SK-N-MC (cell line): ENCODE measurements around the gene ALPL.

ENCODE experiments used
- DNase-seq: peaks from one replicate; pipeline ENCODE4 v3.0.0-alpha.2; 2011; ENCODE audit warnings: low read depth, low spot score
- H3K27ac ChIP-seq: fragments of 200-600 bp; sonication (generic); 2 replicates; pipeline ENCODE4 v1.5.1; 2016; ENCODE audit warnings: mixed run types
- H3K36me3 ChIP-seq: fragments of 200-600 bp; sonication (generic); 2 replicates; pipeline ENCODE4 v1.6.1; 2017; ENCODE audit warnings: antibody characterized with exemption, low read length, mixed read lengths; ENCODE audit not compliant: insufficient read depth
- H3K4me3 ChIP-seq: fragments of 200-600 bp; sonication (generic); 2 replicates; pipeline ENCODE4 v1.5.1; 2016
- H3K9ac ChIP-seq: fragments of 200-600 bp; sonication (generic); 2 replicates; pipeline ENCODE4 v1.8.0; 2017; ENCODE audit warnings: mixed run types, mixed read lengths; ENCODE audit not compliant: insufficient read length
- H3K9me3 ChIP-seq: fragments of 200-600 bp; sonication (generic); 2 replicates; pipeline ENCODE4 v1.6.1; 2017; ENCODE audit warnings: low read depth, mild to moderate bottlenecking, antibody characterized with exemption, low read length, moderate library complexity, mixed read lengths
- EZH2 ChIP-seq: fragments of 200-600 bp; sonication (generic); IDR thresholded peaks from one replicate; pipeline ENCODE4 v1.6.1; 2017; ENCODE audit warnings: antibody characterized with exemption
- FOXP2 ChIP-seq: optimal IDR thresholded peaks from 2 replicates; pipeline ENCODE3; 2011; ENCODE audit warnings: mild to moderate bottlenecking, moderate library complexity; ENCODE audit not compliant: insufficient read depth; ENCODE audit errors: extremely low read length, control extremely low read depth
- POLR2AphosphoS5 ChIP-seq: IDR thresholded peaks from 2 replicates; pipeline ENCODE4 v1.6.1; 2012; ENCODE audit warnings: mild to moderate bottlenecking, low read depth, low read length, borderline replicate concordance

The ALPL gene

DNA sequence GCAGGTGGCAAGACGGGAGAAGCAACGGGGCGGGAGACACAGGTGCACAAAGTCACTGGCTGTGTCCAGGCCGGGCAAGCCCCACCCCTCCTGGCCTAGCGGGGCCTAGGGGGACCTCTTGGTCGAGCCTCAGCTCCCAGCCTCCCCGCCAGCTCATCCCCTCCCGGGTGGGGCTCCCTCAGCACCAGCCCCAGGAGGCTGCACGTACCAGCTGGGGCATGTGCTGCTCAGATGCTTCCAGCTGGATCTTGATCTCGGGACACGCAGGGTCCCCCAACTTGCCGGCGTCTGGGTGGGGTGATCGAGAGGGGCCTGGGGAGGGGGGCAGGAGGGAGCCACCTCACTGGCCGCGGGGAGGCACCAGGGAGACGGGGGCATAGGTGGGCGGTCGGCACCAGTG lies 88.5 kb downstream of the ALPL start:
- Histone ChIP-seq H3K27ac (no peak overlapping the region), H3K9ac (no peak overlapping the region), H3K36me3 (no peaks in the 10 kb centered on the region), H3K4me3 (no peak overlapping the region), H3K9me3 (no peaks in the 10 kb centered on the region)
- TF ChIP-seq EZH2 (no peak), FOXP2 (no peak), POLR2AphosphoS5 (no peak)
- no peak for DNase-seq

DNA sequence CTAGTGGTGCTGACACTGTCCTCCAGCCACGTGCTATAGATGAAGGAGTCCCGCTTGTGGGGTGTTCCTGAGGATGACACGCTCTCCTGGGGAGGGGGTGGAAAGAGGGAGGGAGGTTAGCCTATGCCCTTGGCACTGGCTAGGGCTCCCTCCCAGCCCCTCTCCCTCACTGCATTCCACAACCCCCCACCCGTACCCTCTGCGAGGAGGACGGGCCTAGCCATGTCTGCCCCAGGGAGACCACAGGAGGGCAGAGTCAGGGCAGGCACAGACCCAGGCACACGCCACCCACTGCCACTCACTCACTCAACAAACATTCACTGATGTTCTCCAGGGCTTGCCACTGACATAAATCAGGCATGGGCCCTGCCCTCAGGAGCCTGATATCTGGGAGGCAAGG lies 89.2 kb downstream of the ALPL start:
- Histone ChIP-seq H3K4me3 (no peak overlapping the region), H3K27ac (no peak overlapping the region), H3K36me3 (no peaks in the 10 kb centered on the region), H3K9ac (no peak overlapping the region), H3K9me3 (no peaks in the 10 kb centered on the region)
- no peak for DNase-seq
- TF ChIP-seq FOXP2, result no peak
- no peak for TF ChIP-seq EZH2
- TF ChIP-seq POLR2AphosphoS5, result no peak

DNA sequence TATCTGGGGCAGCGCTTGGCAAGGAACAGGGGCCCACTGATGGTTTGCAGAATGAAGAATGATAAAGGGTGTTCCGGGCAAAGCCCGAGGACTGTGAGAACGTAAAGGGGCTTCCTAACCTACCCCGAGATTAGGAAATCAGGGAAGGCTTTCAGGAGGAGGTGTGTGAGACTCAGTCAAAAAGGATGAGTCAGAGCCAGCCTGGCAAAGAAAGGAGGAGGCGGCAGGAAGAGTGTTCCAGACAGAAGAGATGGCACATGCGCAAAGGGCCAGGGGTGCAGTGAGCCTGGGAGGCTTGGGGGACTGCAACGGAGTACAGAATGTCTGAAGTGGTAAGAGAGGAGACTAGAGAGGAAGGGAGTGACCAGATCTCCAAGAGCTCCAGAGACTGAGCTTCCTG lies 89.7 kb downstream of the ALPL start:
- no peak overlapping the region for H3K27ac ChIP-seq
- H3K9me3 ChIP-seq, result no peaks in the 10 kb centered on the region
- no peak overlapping the region for H3K4me3 ChIP-seq
- TF ChIP-seq FOXP2 (no peak), POLR2AphosphoS5 (no peak), EZH2 (no peak)
- no peaks in the 10 kb centered on the region for H3K36me3 ChIP-seq
- H3K9ac ChIP-seq, result no peak overlapping the region
- DNase-seq, result no peak

DNA sequence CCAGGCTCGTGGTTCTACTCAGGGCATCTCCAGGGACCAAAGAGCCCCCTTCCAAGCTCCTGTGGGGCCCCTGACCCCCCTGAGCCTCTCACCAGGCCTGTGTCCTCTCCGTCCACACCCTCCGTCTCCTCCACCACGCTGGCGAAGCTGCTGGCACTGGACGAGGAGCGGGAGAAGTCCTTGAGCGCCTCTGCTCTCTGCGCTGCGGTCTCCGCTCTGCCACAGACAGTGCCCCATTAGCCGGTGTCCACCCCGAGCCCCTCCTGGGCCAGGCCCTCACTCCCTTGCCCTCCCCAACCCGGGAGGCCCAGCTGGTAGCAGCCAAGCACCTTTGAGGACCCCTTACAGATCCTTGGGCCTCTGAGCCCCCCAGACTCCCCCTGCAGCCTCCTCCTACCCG lies 90.2 kb downstream of the ALPL start:
- Histone ChIP-seq H3K27ac (no peak overlapping the region), H3K36me3 (no peaks in the 10 kb centered on the region), H3K4me3 (no peak overlapping the region), H3K9me3 (no peaks in the 10 kb centered on the region), H3K9ac (no peak overlapping the region)
- TF ChIP-seq POLR2AphosphoS5 (no peak), EZH2 (no peak), FOXP2 (no peak)
- no peak for DNase-seq

DNA sequence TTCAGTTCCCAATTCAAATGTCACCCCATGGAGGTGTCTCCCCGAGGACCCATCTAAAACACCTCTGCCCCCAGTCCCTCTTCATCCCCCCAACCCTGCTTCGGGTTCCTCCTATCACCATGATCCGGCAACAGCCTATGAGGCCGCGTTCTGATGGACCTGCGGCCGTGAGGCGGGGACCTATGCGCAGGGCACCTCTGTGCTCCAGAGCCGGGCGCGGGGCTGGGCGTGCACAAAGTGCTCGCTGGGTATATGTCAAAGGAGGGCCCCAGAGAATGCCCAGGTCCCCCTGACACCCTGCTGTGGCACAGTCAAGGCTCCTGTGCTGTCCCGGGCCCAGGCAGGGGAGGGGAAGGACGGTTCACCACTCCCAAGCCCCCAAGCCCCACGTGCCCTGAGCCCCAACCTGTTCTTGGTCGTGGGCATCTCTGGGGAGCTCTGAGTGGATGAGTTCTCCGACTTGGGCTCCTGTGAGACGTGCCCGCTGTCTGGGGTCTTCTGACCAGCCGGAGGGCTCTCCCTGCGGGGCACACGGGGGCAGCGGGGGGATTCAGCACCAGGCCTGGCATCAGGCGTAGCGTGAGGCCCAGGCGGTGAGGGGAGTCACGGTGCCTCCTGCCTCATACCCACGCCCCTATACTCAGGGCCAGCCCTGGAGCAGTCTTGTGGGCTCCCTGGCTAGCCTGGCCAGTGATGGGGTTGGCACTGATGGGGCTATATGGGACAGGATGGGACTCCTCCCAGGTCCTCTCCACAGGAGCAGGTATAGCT lies 92.2 kb downstream of the ALPL start:
- no peak overlapping the region for H3K27ac ChIP-seq
- H3K9ac ChIP-seq, result no peak overlapping the region
- TF ChIP-seq FOXP2 (no peak), POLR2AphosphoS5 (no peak), EZH2 (no peak)
- no peaks in the 10 kb centered on the region for H3K9me3 ChIP-seq
- H3K36me3 ChIP-seq, result no peaks in the 10 kb centered on the region
- no peak overlapping the region for H3K4me3 ChIP-seq
- DNase-seq, result no peak

DNA sequence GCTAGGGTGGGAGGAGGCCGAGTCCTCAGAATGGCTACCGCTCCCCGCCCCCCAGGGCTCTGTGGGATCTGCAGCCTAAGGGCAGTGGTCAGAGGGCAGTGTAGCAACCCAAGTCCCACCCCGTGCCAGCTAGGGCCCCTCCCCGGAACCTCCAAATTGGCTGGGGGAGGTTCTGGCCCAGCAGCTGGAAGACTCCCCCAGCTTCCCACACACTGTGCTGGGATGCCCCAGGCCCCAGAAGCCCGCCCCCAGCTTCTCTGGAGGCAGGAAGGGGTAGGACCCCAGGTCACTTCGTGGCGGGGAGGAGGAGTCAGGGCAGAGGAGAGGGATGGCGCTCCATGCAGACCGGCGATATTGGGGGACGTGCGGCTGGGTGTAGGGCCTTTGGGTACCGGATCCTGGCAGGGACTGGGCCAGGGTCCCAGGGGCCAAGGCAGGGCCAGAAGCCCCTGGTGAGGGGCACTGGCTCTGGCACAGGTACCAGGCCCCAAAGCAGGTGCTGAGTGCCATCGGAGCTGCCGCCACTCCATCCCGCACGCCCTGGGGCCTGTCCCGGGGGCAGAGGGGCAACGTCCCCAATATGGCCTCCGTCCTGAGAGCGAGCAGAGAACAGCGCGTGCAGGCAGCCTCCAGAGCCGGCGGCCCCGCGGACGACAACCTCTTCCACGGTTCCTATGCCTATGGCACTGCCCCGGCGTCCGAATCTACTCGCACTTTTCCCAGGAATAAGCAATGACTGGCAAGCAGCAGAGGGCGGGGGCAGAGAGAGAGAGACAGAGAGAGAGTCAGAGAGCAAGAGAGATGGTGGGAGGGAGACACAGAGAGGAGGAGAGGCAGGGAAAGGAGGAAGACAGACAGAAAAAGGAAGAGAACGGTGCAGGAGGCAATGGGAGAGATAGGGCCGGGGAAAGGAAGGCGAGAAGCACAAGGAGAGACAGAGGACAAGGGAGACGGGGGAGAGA lies 94.2 kb downstream of the ALPL start:
- Histone ChIP-seq H3K36me3 (no peaks in the 10 kb centered on the region), H3K9ac (no peak overlapping the region), H3K4me3 (no peak overlapping the region), H3K27ac (no peak overlapping the region), H3K9me3 (no peaks in the 10 kb centered on the region)
- TF ChIP-seq FOXP2 (no peak), POLR2AphosphoS5 (no peak), EZH2 (no peak)
- DNase-seq, result no peak

DNA sequence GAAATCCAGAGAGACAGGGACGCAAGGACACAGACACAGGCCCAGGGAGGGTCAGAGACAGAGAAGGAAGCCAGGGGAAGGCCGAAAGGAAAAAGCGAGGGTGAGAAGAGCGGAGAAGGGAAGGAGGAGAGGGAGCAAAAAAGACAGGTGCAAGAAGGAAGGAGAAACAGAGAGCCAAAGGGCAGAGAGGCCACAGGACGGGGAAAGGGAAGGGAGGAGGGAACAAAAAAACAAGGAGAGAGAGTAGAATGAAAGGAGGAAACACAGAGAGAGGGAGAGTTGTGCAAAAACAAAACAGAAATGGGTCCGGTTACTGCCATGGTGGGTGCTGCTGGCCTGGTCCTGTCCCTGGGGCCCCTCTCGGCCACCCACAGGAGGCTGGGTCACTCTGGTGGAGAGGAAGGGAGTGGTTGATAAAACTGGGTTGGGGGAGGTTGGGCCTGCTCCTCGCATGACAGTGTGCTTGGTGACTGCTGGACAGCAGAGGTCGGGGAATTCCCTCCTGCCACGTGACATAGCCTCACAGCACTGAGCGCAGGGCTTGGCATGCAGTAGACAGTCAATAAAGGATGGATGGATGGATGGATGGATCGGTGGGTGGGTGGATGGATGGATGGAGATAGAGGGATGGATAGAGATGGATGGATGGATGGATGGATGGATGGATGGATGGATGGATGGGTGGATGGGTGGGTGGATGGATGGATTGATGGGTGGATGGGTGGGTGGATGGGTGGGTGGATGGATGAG lies 95.2 kb downstream of the ALPL start:
- DNase-seq, result no peak
- no peaks in the 10 kb centered on the region for H3K36me3 ChIP-seq
- no peak overlapping the region for H3K27ac ChIP-seq
- H3K9me3 ChIP-seq, result no peaks in the 10 kb centered on the region
- H3K9ac ChIP-seq, result no peak overlapping the region
- no peak overlapping the region for H3K4me3 ChIP-seq
- no peak for TF ChIP-seq EZH2
- no peak for TF ChIP-seq POLR2AphosphoS5
- TF ChIP-seq FOXP2, result no peak

DNA sequence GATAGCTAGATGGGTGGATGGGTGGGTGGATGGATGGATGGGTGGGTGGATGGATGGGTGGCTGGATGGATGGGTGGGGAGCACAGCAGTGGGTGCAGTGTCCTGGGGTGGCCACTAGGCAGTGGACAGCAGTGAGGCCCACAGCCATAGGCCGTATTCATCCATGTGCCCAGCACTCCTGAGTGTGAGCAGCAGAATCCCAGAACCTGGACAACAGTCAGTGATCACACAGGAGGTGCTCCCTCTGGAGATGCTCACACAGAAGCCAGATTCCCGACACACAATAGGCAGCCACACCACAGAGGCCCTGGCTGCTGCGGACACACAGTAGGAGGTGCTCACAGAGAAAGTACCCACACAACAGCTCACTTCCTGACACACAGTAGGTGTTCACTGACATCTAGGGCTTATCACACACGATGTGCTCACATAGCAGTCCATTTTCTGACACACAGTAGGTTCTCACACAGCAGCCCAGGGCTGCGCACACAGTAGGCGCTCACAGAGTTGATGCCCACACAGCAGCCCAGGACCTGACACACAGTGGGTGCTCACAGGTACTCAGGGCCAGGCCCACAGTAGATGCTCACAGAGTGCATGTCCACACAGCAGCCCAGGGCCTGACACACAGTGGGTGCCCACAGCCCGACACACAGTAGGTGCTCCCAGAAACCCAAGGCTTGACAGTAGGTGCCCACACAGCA lies 95.9 kb downstream of the ALPL start:
- H3K27ac ChIP-seq, result no peak overlapping the region
- no peak overlapping the region for H3K9ac ChIP-seq
- no peak overlapping the region for H3K4me3 ChIP-seq
- DNase-seq, result no peak
- TF ChIP-seq FOXP2, result no peak
- TF ChIP-seq POLR2AphosphoS5, result no peak
- TF ChIP-seq EZH2, result no peak
- no peaks in the 10 kb centered on the region for H3K36me3 ChIP-seq
- H3K9me3 ChIP-seq, result no peaks in the 10 kb centered on the region
